Activated CD8-positive, alpha-beta memory T cell treated with anti-CD3 and anti-CD28 coated beads, Interleukin-2, amount 50 U/mL, for 4 hours (primary cell): Measurements from ENCODE around the gene MOXD1.
"Not testable (repeated sequence)": the region's sequence is repeated elsewhere in the genome, so short reads cannot be mapped to it uniquely, and the experiment has no call there.

Source experiments
- DNase-seq: peaks from one replicate; pipeline ENCODE4 v3.0.0-alpha.2; 2020

The MOXD1 gene

DNA sequence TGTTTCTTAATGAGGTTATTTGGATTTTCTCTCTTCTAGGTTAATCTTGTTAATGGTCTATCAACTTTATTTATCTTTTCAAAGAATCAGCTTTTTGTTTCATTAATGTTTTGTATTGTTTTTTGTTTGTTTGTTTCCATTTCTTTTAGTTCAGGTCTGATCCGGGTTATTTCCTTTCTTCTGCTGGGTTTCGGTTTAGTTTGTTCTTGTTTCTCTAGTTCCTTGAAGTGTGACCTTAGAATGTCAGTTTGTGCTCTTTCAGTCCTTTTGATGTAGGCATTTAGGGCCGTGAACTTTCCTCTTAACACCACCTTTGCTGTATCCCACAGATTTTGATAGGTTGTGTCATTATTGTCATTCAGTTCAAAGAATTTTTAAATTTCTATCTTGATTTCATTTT, 49.3 kb downstream of the MOXD1 start:
- not testable (repeated sequence) for DNase-seq

DNA sequence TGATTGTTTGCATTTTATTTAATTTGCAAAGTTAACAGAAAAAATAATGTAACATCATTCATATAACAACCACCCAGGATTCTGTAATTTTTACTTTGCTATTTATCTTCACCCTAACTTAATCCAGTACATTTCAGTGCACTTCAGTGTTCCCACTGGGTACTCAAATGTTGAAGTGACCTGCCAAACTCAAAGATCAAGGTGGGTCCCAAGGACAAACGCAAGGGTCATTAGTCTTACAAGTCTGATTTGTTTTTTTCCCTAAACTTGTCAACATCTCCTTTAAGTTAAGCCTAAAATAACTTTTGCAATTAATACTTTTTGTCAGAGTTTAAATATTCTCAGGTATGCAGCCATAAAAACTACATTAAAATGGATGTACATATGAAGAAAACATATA, 53.0 kb downstream of the MOXD1 start:
- no peak for DNase-seq

DNA sequence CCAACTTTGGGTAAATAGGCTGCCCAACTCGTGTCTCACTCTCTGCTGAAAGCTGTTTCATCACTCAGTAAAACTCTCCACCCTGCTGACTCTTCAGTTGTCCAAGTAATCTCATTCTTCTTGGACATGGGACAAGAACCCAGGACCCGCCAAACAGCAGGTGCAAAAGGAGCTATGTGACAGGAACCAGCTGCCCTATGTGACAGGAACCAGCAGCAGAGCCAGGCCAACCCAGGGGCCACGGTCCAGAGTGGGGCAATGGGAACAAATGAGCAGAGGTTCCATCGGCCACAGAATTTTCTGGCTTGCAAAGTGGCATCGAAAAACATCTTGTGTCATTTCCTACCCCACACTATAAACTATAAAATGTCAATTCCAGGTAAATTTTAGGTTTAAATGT, 56.5 kb downstream of the MOXD1 start:
- DNase-seq = no peak

DNA sequence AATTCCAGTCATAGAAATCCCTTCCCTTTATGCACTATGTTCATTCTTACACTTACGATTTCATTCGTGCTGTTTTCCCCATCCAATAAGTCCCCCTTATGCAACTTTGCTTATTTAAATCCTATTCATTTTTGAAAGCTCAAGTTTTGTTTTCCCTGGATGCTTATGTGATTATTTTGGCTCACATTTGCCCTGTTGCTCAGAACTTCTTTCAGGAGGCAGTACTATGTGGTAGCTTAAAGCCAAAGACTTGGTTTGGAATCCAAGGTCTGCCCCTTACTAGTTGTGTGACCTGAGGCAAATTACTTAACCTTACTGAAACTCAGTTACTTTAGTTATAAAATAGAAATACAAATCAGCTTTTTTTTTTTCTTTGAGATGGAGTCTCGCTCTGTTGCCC, 59.6 kb downstream of the MOXD1 start:
- DNase-seq = no peak

DNA sequence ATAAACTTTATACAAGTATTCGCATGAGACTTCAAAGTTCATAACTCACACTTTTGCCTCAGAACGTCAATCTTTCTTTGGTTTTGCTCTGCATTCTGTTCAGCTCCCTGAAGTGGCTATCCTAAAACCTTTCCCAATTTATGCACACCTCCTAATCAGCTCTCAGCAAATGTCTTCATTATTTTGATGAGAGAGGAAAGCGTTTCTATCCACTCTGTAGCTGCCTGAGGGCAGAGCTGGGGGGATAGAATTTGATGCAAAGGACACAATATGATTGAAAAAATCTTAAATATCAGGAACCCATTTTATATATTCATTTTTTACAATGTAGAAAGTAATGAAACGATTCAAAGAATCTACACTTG, 66.8 kb downstream of the MOXD1 start:
- DNase-seq = no peak

DNA sequence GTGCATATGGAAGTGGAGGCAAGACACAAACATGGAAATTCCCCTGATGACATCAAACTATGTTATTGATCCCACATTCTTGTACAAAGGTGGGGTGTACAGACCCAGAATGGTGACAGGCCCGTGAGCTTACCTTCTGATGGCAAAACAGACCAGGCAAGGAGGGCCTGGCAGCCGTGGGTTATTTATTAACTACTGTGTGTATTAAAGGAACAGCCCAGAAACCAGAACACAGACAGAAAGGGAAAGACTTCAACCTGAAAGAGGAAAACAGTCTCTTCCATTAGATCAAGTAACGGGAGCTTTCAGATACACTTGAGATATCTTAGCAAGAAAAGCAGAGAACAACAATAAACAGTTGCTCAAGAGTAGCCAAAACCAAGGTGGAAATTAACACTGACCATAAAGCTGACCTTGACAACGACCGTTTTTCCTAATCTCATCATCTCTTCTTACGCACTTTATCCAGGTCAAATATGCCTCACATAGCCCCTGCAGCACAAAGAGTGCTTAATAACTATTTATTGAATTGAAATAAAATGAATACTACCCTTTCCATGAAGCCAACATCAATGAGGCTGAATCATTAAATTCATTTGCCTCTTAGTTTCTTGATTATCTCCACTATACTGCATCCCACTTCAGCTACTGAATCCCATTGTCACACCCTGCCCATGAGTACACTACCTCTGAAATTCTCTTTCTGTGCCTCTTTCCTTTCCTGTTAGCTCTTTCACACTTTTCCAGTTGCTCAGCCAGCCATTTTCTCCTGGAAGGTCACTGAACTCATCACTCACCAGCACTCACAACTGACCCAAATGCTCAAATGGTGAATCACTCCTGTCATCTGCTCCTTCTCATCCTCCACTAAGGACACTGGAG, 67.4 kb downstream of the MOXD1 start:
- DNase-seq = no peak

DNA sequence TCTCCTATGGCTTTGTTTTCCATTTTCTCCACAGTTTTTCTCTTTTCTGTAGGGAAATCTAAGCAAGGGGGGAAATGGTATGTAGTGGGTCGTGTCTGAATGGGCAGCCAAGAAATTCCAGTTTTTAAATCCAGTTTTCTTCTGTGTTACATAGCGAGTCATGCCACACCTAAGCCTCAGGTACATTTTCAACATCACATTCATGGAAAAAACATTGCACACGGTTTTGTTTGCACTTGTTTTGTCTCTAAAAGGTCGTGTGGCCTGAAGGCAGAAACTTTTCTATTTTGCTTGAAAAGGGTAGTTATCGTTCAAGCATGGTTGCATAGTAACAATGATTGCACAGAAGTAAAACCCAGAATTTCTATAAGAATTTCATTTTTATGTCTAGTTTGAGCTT, 70.5 kb downstream of the MOXD1 start:
- DNase-seq = no peak

DNA sequence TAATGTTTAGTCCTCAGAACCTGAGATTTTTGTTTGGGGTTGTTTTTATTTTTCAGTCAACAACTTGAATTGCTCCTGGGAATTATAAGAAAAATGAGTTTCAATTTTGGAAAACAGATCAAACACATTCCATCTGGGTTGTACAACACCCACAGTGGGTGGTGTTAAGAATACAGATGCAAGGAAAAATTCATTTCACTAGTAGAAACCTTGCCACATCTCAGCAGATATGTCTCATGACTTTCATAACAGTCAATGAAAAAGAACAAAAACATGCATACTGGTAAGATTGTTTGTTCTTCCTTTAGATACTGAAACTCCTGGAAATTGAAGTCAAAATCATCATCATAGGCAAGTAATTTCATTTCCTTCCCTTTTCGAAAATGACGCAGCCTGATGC, 78.9 kb downstream of the MOXD1 start:
- no peak for DNase-seq

DNA sequence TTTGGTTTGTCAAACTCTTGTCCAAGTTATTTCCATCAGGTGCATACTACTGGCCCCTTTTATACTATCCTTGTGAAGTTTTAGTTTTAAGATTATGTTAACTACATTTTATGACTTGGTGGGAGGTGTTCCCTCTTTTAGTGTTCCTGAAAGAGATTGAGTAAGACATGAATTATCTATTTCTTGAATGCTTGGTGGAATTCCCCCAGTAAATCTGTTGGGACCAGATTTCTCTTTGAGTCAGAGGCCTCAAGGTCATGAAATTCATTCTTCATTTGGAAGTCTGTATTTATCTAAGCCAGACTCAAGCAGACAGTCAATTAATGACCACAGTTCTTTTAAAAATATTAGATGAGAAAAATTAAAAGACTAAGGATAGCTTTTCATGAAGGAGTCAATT, 81.3 kb downstream of the MOXD1 start:
- no peak for DNase-seq

DNA sequence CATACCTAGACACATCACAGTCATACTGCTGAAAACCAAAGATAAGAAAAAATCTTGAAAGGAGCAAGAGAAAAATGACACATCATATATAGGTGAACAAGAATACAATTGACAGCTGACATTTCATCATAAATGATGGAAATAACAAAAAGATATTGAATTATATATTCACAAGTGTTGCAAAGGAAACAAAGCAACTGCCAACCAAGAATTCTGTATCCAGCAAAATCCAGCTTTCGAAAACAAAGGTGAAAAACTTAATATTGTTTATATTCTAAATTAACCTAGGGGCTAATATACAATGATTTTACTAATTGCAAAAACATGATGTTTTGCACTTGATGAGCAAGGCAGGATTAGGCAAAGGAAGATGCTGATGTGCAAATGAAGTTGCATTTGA, 84.3 kb downstream of the MOXD1 start:
- DNase-seq = no peak

DNA sequence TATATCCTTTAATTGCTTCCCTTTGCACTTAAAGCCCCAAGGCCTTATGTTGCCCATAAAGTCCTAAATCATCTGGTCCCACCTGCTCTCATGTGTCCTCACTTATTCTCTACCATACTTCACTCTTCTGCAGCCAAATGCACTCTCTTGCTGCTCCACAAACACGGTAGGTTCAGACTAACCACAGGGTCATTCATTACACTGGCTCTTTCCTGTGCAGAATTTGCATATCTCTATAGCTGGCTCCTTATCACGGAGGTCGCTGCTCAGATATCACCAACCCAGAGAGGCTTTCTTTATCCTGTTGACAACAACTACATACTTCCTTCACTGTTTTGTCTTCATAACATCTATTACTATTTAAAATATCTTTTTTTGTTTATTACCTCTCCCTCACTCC, 86.8 kb downstream of the MOXD1 start:
- no peak for DNase-seq

DNA sequence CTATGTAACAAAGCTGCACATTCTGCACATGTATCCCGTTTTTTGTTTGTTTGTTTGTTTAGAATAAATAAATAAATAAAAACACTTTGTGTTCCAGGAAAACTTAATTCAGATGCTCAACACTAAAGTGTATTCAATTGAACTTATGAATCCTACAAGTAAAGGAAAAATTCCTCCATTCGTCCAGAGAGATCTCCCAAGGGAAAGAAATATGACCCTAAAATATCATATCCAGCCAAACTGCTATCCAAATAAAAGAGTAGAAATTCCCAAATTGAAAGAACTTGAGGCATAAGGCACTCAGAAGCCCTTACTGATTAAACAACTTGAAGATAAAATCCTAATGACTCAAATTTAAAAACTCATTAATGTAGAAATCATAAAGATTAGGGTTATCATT, 90.4 kb downstream of the MOXD1 start:
- DNase-seq = no peak

DNA sequence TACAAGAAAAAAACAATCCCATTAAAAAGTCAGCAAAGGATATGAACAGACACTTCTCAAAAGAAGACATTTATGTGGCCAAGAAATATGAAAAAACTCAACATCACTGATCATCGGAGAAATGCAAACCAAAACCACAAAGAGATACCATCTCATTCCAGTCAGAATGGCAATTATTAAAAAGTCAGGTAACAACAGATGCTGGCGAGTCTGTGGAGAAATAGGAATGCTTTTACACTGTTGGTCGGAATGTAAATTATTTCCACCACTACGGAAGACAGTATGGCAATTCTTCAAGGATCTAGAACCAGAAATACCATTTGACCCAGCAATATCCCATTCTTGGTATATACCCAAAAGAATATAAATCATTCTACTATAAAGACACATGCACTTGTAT, 91.1 kb downstream of the MOXD1 start:
- DNase-seq = not testable (repeated sequence)

DNA sequence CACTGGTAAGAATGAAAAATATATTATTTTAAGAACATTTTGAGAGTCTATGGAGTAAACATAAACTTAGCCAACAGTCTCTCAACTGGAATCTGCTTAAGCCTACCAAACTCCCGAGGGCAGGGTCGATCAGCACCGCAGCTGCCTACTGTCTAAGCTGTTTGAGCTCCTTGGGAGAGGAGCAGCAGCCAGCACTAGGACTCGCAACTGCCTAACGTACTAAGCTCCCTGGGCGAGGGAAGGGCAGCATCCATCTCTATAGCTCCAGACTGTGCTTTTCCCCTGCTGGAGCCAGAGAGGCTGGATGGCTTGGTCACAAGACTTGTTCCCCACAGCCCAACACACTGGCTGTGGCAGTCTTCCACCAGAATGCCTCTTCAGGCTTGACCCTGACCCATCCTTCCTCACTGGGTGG, 96.4 kb downstream of the MOXD1 start:
- DNase-seq = no peak

DNA sequence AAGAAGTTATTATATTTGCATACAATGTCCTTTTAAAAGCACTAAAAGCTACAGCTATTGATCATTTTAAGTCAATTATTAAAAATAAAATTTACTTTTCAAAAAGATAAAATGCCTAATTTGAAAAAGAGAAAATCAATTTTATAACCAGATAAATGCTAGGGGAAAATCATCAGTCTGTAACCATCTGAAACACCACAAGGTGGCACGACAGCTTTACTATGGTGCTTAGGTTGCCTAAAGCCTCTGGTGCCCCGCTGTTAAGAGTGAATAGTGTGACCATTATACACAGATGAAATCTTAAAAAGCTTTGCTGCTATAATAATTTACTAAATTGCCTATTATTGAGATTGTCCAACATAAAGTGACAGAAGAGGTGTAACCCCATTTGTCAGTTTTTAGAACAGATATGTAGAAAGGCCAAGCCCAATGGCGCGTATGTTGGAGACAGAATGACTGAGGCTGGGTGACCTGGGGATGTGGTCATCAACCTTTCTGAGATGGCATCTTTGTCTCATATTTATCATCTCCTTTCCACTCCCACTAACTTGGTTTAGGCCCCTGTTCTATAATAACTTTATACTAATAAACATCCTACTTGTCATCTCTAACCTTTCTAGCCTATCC, 100.8 kb downstream of the MOXD1 start:
- no peak for DNase-seq

DNA sequence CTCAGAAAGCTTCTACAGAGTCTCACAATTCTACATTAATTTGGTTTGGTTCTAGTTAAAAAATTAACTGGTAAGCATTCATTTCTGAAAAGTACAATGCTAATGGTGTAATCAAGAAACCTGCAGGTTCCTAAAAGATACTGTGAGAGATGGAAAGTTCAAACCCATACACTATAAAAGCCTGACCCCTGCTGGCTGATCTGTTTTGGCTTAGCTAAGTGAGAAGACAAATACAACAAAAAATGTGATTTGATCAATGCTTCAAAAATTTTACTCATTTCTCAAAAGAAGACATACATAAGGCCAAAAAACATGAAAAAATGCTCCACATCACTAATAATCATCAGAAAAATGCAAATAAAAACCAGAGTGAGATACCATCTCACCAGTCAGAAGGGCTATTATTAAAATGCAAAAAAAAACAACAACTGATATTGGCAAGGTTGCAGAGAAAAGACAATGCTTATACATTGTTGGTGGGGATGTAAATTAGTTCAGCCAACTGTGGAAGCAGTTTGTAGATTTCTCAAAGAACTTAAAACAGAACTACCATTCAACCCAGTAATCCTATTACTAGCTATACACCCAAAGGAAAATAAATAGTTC, 102.8 kb downstream of the MOXD1 start:
- DNase-seq = peak; percentile 16

DNA sequence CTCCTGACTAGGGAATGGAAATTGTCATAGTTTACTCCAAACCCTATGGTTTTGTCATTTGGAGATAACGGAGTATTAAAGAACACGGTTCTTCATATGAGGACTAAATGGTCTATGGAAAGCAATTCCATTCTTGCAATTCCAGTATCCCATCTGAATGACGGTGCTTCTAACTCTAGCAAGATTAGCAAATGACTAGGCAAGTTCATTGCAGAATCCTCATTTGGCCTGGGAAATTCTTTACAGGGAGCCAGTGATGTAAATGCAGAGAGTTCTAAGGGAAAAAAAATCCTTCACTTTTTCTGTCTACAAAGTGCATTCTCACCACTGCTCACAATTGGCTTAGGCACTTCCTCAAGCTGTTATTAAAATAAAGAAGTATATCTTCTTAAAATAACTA, 111.5 kb downstream of the MOXD1 start:
- DNase-seq = no peak

DNA sequence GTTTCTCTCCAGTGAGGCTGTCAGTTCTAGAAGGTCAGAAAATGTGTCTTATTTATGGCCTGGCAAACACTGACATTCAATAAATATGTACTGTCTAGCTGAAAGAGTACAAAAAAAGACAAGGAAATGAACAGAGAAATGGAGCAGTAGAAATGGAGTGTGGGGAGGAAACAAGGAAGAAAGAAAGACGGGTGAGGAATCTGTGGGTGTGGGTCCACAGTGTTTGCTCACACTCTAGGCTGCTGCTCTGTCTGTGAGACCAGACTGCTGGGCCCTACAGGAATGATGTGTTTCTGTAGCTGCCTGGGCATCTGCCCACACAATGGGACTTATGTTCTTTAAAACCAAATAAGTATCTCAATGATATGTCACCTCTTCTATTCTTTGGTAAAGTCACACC, 114.2 kb downstream of the MOXD1 start:
- DNase-seq = no peak

DNA sequence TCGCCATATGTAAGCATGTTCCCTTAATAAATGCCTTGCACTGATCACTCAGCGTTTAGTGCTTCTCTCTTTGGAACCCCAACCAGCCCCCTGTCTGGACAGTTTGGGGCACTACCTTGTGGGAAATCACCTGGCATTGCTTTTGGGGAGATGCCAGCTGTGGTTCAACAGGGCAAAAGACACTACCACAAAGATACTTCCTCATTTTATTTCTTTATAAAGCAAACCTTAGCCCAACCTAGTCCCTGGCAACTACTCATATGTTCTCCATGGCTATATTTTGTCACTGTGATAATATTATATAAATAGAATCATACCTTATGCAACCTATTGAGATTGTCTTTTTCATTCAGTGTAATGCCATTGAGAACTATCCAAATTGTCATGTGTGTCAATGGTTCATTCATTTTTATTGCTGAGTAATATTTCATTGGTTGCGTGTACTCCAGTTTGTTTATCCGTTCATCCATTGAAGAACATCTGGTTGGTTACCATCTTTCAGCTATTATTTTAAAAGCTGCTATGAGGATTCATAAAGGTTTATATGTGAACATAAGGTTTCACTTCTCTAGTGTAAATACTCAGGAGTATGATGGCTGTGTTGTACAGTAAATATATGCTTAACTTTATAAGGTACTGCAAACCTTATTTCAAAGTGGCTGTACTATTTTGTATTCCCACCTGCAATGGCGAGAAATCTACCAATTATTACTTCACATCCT, 114.8 kb downstream of the MOXD1 start:
- DNase-seq = no peak

DNA sequence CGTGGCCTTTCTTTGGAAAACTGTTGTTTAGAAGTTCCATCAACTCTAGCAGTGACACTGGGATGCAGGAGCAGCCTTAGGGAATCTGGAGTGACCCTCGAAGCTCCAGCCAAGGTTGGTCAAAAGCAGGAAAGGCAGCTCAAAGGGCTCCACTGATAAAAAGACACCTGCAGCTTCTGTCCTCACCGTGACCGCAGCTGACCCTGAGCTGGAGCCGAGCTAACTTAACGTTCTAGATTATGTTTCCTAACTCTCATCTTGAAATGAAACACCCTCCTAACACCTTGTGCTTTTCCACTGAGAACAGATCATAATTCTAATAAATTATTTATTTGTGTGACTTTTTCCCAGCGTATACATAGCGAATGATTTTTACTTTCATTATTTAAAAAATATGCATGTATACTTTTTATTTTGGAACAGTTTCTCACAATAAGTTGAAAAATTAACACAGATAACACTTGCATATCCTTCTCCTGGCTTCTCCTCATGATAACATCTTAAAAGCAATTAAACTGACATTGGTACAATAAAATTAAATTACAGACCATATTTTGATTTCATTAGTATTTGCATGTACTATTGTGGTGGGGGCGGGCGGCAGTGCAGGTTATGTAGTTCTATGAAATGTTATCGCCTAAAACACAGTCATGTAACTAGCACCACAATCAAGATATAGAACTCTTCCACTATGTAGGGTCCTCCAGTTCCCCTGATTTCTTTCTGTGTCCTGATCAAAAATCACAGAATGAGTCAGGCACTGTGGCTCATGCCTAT, 116.1 kb downstream of the MOXD1 start:
- DNase-seq = no peak

DNA sequence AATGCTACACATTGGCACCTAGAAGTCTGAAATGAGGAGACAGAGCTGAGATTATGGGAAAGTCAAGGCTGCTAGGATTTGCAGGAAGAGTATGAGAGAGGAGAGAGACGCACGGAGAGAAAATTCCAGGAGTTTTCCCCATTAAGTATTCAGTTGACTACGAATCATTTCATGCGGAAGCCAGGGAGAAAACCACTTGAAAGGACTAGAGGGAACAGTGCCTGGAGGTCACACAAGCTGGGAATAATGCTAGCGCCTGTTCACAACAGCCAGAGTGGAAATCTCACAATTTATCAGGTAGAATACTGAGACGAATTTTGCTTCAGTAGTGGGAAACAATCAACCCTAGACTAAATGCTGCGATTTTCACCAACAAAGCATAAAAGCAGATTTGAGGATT, 118.6 kb downstream of the MOXD1 start:
- no peak for DNase-seq

DNA sequence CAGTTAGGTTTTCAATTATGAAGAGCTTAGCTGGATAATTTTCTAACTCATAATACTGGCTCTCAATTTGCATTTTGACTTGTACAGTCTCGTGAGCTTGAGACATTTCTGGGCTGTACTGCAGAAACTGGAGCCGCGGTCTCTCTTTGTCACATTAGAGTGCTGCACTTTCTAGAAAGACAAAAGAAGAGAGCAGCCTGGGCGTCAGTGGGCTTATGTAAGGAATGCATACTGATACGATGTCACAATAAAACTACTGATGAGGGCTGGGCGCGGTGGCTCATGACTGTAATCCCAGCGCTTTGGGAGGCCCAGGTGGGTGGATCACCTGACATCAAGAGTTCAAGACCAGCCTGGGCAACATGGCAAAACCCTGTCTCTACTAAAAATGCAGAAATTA, 120.8 kb downstream of the MOXD1 start:
- DNase-seq = no peak

DNA sequence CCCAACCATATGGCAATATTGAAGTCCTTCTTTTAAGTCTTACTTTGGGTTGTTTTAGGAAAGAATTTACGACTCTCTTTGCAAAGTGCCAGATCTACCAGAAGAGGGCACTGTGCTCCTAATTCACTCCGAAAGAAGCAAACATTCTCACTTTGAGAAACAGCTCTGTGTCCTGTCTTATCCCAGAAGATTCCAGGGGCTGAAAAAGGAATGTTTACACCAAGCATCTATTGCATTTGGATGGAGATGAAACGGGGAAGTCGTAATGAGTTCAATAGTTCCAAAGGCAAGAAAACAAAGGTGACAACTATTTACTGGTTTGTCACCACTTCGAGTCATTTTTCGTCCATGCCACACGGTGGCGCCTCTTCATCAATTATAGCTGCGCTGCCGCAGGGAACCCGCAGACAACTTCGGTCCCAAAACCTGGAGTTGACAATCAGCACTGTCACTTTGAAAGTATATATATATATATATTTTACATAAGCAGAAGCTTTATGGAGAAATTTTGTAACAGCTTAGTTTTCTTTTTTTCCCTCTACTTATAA, 121.6 kb downstream of the MOXD1 start:
- DNase-seq = peak; percentile 69
